Regular cardiac myocyte (primary cell): Measurements from ENCODE around the gene LONP1. TPM values are rescaled to one million over a fixed set of nuclear protein-coding genes. Genes with fewer than 3 reads are reported as not detected.

ENCODE experiments used
- total RNA-seq: library from RNA; depleted of rRNA; stranded (reverse); fragments of >200 nt; gene quantifications from 2 replicates; pipeline ENCODE4 v1.2.3, GENCODE V29; 2014

LONP1 gene, protein sequence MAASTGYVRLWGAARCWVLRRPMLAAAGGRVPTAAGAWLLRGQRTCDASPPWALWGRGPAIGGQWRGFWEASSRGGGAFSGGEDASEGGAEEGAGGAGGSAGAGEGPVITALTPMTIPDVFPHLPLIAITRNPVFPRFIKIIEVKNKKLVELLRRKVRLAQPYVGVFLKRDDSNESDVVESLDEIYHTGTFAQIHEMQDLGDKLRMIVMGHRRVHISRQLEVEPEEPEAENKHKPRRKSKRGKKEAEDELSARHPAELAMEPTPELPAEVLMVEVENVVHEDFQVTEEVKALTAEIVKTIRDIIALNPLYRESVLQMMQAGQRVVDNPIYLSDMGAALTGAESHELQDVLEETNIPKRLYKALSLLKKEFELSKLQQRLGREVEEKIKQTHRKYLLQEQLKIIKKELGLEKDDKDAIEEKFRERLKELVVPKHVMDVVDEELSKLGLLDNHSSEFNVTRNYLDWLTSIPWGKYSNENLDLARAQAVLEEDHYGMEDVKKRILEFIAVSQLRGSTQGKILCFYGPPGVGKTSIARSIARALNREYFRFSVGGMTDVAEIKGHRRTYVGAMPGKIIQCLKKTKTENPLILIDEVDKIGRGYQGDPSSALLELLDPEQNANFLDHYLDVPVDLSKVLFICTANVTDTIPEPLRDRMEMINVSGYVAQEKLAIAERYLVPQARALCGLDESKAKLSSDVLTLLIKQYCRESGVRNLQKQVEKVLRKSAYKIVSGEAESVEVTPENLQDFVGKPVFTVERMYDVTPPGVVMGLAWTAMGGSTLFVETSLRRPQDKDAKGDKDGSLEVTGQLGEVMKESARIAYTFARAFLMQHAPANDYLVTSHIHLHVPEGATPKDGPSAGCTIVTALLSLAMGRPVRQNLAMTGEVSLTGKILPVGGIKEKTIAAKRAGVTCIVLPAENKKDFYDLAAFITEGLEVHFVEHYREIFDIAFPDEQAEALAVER
- 135 and 146 TPM in 2 replicates for total RNA-seq

DNA sequence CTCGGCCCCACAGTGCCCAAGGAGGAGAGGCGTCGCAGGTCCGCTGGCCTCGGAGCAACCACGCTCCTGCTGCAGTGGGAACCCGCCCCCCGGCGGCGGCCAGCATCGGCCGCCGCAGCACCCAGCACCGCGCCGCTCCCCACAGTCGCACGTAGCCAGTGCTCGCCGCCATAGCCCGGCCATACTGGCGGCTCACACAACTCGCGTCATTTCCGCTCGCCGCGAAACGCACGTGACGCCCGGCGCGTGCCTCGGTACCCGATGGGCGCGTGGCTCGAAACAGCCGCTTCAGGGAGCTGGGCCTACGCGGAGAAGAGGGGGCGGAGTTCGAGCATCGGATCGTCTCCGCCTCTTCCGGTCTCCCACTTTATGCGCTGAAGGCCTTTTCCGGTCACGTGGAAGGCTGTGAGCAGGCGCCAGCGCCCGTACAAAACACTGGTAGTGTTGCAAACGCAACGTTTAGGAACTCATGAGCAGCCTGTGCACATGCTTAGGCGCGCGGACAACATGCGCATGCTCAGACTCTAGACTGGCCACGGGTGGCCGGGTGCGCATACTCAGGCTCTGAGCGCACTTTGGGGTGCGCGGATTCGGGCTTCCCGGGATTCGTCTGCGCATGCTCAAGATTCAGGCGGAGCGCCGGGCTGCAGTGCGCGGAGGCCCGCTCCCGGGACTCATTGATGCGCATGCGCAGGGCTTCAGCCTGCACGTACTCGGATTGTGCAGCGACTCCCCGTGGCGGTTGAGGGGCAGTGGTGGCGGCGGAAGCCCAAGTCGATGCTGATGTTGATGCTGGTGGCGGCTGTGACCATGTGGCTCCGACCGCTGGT is at the start of gene LONP1, which contains the start of gene CATSPERD:
Gene LONP1, minus strand, starts transcription at position 186 of the 830 bp plus-strand sequence. Its CDS starts 14 bp downstream, at position 172.
Gene CATSPERD, plus strand, starts transcription at position 677 of the 830 bp plus-strand sequence. Its CDS starts 101 bp downstream, at position 778.

DNA sequence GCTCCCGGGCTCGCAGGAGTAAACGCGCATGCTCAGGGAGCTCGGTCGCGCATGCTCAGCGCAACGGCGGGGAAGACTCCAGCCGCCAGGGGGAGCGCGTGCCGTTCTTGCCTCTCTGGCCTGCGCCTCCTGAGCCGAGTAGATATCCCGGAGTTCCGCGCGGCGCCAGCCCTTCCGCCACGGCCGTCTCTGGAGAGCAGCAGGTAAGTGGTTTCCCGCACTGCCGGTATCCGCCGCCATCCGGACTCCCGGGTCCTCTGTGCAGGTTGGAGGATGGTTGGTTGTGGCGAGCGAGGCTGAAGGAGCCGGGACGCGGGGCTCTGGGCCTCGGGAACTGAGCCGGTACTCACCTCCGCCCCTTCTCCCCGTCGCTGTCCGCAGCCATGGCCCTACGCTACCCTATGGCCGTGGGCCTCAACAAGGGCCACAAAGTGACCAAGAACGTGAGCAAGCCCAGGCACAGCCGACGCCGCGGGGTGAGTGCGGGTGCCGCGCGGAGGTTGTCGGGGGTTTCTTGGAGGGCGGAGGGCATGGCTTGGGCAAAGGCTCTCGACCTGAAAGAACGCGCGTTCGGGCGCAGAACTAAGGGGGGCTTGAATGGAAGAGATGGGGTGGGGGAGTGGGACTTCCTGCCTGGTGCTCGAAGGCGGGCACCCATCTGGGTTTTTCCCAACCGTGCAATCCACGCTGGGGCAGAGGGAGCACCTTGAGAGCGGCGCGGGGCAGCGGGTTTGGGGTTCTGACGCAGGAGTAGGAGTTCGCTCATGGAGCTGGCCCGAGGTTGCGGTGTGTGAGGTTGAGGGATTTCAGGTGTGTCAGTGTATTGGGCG is 29.6 kb downstream of the LONP1 start, which contains the start of gene RPL36:
Gene RPL36, plus strand, starts transcription at position 171 of the 830 bp plus-strand sequence. Its CDS starts 213 bp downstream, at position 384.

DNA sequence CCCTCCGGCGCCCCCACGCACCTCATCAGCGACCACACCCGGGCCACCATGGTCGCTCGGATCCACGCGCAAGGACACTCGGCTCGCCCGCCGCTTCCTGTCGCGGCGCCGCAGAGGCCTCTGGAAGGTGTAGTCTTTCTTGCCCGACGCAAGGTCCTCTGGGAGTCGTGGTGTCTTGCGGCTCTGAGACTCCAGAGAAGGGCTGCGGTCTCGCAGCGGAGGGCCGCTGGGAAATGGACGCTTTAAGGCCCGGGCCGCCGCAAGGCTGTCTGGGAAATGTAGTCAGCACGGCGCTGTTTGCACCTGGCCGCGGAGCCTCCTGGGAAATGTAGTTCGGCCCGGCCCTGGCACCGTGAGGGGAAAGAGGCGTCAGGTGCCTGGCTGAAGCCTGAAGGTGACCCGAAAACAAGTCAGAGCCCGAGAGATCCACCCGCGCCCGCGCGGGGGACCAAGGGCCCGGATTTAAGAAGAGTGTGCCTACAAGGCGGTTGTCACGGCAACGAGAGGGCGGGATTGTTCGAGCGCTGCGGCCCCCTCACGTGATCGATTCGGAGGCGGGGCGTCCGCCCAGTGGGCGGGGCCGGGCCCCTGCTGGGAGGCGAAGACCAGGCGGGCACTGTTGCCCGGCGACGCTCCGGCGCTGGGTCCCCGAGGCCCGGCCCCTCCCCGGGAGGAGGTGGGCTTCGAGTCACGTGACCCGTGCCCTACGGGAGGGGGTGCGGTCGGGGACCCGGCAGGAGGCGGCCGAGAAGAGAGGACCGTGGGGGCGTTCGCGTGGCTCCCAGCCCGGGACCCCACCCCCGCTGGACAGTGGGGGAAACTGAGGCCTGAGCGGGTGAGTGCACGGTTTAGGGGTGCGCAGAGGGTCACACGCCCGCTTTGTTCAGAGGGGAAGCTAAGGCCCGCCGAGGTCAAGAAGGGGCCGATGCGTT is 39.2 kb downstream of the LONP1 start, which contains the start of the genes HSD11B1L and MICOS13:
Gene HSD11B1L, plus strand, starts transcription at position 591 of the 932 bp plus-strand sequence. CDS start 3,806 bp downstream, outside the sequence.
Gene MICOS13, minus strand, starts transcription at position 80 of the 932 bp plus-strand sequence. Its CDS starts 30 bp downstream, at position 50.

Other genes starting within 250 kb of the LONP1 start
- 0.28 TPM in 1 of 2 replicates, not detected in the other for gene TINCR, start 152.2 kb downstream of the LONP1 start, total RNA-seq
- 37.8 and 41.4 TPM in 2 replicates for gene SAFB2, start 97.4 kb downstream of the LONP1 start, total RNA-seq
- 36.9 and 71.9 TPM in 2 replicates for gene SAFB, start 97.1 kb downstream of the LONP1 start, total RNA-seq
- gene MICOS13, start 39.6 kb downstream of the LONP1 start, total RNA-seq: 25.1 and 32.2 TPM in 2 replicates
- gene HSD11B1L, start 39.1 kb downstream of the LONP1 start, total RNA-seq: 5.4 and 20.0 TPM in 2 replicates
- 522 and 545 TPM in 2 replicates for gene RPL36, start 29.9 kb downstream of the LONP1 start, total RNA-seq
- gene CATSPERD, start 491 bp upstream of the LONP1 start, total RNA-seq: not detected in 2 replicates
- under 0.01 and 0.19 TPM in 2 replicates for gene PRR22, start 64.6 kb upstream of the LONP1 start, total RNA-seq
- 21.4 and 44.1 TPM in 2 replicates for gene DUS3L, start 71.0 kb upstream of the LONP1 start, total RNA-seq
- gene NRTN, start 84.9 kb upstream of the LONP1 start, total RNA-seq: 0.28 TPM in 1 of 2 replicates, not detected in the other
- not detected in 2 replicates for gene FUT6, start 119.6 kb upstream of the LONP1 start, total RNA-seq
- gene FUT3, start 131.3 kb upstream of the LONP1 start, total RNA-seq: under 0.01 TPM in 1 of 2 replicates, not detected in the other
- not detected in 2 replicates for gene FUT5, start 150.4 kb upstream of the LONP1 start, total RNA-seq
- gene NDUFA11, start 183.6 kb upstream of the LONP1 start, total RNA-seq: 348 and 403 TPM in 2 replicates
- gene VMAC, start 184.7 kb upstream of the LONP1 start, total RNA-seq: 2.5 and 5.4 TPM in 2 replicates
- gene CAPS, start 194.1 kb upstream of the LONP1 start, total RNA-seq: 2.1 and 3.7 TPM in 2 replicates